GM21526 (cell line): Measurements from ENCODE around the gene PLEKHA3.

ENCODE experiments used
- ATAC-seq: cut with Tn5 transposase; IDR thresholded peaks from one replicate; pipeline ENCODE4 v1.9.1; 2021; ENCODE audit warnings: moderate library complexity; ENCODE audit not compliant: unreplicated experiment, low FRiP score

PLEKHA3 gene

DNA sequence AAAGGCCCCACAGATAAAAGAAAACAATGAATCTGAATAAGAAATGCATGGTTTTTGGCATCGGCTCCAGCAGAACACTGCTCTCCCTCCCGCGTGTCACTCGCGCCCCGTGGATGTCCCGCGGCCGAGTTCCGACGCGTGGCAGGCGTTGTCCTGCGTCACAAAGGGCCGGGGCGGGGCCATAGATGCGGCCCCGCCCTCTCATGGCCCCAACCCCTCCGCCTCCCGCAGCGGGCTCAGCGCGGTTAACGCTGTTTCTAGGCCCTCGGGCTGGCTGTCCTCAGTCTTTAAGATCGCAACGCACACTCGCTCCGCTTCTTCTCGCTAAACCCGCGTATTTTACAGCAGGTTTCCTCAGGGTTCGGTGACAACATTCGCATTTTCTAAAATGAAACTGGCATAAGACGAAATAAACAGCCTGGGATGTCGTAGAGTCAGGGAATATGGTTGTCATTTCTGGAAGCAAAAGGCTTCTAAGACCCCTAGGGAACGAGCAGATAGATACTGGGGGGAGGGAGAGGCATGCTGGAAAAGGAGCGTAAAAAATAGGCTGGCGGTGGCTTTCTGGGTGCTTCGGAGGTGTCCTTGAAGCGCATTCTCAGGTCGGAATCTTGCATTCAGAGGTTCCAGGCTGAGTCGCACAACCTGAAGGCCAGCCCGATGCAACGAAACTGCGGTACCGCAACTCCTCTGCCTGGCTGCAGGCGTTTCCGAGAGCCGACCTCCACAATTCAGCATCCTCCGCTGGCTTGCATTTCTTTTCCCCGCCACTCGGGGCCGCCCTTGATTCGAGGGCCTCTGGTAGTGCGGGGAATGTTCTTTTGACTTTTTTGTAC, 1.6 kb upstream of the PLEKHA3 start, which contains the start of gene FKBP7:
TSS of gene FKBP7 (minus strand) at position 162 of the 836 bp plus-strand sequence. CDS start at position 61, 101 bp downstream.
- ATAC-seq, result peak; percentile 45

DNA sequence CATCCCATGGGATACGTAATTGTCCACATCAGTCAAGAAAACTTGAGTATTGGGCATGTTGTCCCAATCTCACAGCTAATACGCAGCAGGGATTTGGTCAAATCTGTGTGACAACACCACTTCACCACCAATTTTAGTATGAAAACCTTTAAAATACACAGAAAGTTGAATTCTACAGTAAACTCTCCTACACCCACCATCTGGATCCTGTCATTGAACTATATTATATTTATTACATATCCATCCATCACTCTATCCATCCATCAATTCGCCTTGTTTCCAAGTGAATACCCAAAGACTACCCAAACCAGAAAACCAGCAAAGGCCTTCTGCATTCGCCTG, 1.0 kb upstream of the PLEKHA3 start:
- ATAC-seq, result no peak

DNA sequence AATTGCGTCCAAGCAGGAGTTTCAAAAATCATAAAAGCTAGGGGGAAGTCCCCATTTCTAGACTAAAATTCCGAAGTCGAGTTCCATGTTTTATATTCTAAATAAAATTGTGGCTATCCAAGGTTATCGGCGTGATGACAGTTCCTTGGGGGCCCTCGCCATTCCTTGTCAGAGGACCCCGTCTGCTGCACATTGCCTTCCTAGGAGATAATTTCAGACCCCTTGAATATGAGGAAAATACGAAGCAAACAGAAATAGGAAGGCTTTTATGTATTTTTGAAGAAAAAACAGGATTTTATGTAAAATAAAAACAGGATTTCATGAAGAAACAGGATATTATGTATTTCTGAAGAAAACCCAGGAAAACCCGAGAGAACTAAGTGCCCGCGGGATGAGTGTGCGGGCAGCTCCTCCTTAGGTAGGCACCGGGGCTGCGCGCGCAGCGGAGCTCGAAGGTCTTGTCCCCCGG, 465 bp upstream of the PLEKHA3 start:
- no peak for ATAC-seq

DNA sequence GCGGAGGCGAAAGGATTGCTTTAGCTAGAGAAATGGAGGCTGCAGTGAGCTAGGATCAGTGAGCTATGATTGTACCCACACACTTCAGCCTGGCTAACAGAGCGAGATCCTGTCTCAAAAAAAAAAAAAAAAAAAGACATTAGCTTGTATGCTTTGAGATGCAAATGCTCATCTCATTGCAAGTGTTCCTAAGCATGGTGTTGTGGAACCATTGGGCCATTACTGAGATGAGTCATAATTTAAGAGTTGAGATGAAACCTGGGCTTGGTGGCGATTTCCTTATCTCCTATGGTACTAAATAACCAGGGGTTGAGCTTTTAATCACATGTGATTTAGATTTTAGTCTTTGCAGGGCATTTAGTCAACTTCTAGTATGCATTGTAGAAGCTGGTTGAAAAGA, 2.2 kb downstream of the PLEKHA3 start:
- ATAC-seq, result peak; percentile 33

DNA sequence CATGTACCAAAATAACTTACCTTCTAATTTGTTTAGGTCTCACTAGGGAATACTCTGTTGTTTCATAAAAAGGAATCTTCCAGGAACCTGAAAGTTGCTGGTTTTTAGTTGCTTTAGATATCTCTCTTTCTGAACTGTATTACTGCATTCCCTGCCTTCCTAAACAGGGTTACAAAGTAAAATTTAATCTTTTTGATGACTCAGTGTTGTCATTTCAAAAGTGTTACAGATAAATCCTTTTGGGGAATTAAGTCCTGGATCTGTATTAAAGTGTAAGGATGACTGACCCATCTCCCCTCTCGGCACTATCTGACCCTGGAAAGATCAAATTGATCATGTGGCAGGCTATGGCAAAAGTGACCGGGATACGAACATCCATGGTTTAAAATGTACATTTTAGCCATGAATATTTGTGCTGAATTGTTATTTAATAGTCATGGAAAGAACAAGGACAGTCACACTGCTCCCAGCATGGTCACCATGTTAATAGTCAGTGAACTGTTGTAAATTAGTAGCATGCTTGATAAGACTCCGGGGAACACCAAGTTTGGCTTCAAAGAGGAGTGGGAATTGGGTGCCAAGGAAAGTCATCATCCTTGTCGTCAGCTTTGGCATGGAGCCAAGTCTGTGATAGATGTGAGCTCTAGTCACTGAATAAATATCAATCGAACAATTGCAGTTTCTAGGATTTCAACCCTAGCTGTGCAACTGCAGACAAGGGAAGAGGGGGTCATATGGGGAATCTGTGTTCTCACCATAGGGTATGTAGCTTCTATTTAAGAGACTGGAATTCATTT, 4.2 kb downstream of the PLEKHA3 start:
- ATAC-seq, result no peak

DNA sequence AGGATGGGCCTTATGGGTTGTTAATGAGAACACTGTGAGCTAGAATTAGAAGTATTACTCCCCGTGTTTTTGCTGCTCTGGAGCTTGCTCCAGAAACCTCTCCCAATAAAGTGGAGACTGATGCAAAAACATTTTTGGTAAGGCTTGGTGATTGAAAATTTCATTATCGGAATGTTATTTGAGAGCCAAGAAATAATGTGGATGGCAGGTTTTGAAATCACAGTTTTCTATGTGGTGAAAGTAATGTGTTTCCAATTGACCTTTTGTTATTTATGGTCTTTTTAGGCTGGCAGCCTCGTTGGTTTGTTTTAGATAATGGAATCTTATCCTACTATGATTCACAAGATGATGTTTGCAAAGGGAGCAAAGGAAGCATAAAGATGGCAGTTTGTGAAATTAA, 5.1 kb downstream of the PLEKHA3 start:
- ATAC-seq, result no peak

DNA sequence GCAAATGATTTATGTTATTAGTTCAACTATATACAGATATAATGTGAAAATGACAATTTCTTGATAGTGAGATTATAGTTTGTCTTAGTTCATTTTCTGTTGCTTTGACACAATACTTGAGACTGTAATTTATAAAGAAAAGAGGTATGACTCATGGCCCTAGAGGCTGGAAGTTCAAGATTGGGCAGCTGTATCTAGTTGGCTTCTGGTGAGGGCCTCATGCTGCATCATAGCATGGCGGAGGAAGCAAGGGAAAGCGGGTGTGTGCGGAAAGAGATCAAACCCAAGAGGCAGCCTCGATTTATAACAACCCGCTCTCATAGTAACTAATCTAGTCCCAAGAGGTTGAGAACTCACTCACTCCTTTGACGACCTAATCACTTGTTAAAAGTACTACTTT, 11.4 kb downstream of the PLEKHA3 start:
- no peak for ATAC-seq

DNA sequence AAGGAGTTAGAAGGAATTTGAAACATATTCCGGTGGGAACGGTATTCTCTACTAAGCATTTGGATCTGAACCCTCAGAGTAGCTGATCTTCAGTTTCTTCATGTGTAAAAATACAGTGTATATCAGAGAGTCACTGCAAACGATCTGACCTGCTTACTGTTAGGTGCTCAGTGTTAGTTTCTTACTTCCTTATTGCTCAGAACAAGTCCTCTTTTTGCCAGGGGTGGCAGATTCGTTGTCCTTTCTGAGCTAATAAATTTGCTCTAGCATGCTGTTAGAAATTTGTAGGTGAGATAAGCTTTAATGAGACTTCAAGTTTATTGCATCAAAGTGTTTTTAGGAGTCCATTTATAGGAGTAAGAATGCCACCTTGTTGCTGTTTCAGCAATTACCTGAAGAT, 15.8 kb downstream of the PLEKHA3 start:
- no peak for ATAC-seq

DNA sequence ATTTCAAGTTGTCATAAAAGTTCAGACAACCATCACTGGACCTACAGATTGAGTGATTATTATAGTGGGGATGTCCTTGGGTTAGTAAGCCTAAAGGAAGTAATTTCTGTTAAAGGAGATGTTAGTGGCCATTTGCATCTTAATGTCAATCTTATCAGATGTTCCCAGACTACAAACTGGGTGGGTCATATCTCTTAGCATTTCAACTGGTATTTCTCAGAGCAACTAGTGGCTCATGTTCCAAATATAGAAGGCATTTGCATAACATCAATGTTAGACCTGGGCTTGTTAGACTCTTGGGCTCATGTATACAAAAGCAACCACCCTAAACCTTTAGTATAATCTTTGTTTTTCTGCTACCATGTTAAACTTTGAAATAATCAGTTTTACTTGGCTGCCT, 17.9 kb downstream of the PLEKHA3 start:
- ATAC-seq, result peak; percentile 67

DNA sequence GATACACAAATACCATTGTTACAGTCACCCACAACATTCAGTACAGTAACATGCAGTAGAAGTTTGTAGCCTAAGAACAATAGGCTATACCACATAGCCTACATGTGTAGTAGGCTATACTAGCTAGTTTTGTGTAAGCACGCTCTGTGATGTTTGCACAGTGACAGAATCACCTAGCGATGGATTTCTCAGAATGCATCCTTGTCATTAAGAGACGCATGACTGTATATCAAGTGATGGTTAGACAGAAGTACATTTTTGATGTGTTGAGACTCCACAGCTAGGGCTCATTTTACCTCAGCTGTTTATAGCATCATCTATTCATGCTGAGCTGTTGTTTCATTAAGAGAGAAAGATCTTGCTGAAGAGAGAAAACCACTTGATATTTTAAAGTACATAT, 19.4 kb downstream of the PLEKHA3 start:
- ATAC-seq, result no peak

DNA sequence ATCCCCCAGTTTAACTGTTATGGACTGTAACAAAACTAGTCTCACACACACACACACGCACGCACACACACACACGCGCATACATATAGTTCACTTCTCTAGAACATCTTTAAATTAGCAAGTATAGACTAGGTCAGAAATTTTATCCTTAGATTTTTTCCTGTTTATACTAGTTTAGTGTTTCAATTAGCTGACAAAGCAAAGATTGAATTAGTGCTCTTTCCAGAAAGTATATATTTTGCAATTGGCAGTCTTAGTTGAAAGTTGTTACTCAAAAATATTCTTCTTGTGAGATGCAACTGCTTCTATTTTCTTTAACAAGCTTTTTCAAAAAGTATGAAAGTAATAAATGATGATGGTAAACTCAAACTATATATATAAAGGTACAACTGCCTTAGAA, 22.5 kb downstream of the PLEKHA3 start:
- ATAC-seq, result no peak

DNA sequence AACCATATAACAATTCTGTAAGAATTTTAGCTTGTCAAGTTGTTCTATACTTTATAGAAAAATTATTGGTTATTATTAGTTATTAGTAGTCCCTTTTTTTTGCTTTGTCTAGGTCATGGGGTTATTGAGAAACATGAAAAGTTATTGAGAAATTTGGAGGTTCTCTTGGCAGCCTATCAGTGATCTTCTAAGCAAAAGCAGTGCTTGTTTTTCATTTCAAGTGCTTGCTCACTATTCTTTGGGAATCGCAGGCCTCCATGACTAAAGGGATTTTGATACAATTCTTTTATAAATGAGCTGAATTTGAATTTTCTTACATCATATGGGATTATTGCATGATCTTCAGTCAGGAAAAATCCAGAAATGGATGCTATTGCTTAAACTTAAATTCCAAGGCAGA, 25.8 kb downstream of the PLEKHA3 start:
- no peak for ATAC-seq

DNA sequence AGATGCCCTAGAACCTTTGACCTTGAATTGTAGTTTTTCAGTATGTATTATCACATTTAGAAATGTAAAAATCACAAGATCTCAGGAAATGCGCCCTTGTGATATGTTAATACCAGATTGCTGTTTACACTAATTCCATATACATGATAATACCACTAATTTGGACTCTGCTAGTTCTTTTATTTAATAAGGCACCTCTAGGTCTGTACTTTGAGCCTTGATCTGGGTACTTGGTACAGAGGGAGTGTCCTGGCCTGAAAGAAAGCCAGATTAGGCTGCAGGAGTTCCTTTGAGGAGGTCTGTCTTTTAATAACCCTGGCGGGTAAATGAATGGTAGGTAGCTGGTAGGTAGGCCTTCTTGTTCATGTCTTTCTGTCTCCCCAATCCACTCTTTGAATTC, 26.3 kb downstream of the PLEKHA3 start:
- no peak for ATAC-seq

DNA sequence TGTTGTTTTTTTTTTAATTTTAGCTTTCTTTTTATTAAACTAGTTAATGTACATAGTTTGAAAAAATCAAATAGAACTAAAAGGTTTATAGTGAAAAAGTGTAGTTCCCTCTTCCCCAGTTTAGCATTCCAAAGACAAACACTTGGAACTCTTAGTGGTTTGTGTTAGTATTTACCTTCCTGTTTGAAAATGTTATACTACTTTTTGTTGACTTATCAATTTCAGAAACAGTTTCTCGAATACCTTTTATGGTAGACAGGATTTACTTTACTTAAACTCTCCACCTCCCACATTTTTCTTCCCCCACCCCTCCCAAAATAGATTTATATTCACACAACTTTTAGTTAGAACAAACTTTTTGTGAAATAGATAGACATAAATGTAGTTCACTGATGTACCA, 26.7 kb downstream of the PLEKHA3 start:
- no peak for ATAC-seq

DNA sequence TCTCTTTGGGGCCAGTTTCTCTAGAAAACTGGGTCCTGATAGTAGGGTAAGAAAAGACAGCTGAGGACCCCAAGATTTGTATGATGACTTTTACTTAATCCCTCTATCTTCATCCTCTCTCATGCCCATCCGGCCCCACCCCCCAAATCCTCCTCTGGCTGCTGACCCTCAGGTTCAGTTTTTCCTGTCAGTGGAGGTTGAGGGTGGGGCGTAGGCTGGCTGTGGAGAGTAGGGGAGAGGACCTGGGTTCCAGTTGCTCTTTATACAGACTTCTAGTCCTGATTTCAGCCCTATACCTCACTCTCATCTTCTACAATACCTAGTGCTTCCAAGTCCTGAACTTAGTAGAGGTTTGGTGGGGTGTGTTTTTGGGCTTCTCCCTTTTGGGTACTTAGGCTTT, 28.4 kb downstream of the PLEKHA3 start:
- ATAC-seq, result no peak

DNA sequence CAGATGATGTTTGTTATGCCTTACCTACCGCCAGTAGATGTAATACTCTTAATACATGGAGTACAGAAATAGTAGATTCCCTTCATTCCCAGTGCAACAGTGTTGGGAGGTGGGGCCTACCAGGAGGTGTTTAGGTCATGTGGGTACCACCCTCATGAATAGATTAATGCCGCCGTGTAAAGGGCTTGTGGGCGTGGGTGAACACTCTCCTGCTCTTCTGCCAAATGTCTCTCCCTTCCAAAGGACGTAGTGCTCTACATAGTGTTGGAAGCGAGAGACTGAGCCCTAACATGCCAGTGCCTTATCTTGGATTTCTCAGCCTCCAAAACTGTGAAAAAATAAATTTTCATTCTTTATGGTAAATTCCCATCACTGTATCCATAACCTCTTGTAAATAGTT, 30.1 kb downstream of the PLEKHA3 start:
- no peak for ATAC-seq

DNA sequence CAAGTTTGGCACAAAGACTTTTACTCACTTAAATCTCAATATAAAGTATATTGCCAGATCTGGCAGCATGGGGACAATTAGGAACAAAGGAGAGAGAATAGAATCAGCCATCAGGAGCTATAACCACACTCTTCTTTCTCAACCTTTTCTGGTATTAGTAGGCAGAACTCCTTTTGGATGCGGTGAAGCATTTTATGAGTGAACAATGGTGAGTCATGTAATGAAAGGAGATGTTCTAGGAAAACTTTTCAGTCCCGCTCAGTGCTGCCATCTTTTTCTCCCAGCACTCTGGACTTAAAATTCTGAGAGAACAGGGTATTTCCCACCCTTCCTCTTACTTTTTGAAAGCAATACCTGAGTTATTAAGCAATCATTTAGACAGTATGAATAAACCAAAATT, 32.2 kb downstream of the PLEKHA3 start:
- ATAC-seq, result no peak

DNA sequence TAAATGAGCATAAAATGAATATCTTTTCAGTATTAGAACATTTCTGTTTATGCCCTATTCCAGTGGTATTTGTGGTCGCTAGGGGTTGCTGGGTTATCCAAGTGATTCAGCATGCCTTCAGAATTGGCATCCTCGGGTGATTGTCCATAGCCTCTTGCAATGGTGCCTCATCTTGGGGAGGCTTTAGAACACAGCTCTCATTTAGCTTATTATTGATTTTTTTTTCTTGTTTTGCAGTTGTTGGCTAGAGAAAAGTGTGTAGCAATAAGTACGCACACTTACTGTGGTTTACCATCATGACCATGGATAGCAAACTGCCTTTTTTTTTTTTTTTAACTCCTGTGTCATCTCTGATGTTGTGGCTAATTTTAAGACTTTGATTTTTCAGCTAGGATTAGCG, 33.6 kb downstream of the PLEKHA3 start:
- no peak for ATAC-seq

DNA sequence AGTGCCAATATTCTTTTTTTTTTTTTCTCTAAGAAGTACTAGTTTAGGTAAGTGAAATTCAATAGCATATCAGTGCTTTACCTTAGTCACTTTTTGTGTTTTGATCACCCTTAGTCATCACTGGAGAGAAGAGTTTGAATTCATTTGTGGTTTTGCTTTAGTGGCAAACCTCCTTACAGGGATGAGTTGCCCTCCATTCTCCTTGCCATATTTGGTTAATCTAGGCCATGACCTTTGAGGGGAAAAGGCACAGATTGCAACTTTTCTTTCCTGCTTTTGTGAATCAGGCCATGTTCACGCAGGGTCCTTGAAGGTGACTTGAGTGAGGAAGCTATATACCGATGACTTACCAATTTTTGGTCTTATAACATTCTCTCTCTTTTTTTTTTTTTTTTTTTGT, 34.4 kb downstream of the PLEKHA3 start:
- ATAC-seq, result no peak

DNA sequence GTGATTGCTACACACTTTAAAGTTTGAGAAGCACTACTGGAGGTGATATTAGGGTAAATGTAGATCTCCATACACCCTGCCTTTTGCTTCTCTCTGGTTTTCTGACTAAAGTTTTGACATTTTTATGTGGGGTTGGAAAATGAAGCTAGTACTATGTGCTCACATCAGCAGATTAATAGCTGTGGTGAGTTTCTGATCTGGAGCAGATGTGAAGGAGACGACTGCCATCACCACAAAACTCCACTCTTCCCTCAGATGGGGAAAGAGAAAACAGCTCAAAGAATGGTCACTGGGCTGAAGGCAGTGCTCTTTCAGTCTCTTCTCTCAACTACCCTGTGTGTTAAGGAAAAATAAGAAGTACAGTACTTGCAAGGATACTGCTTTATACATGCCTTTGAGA, 37.2 kb downstream of the PLEKHA3 start:
- ATAC-seq, result no peak

DNA sequence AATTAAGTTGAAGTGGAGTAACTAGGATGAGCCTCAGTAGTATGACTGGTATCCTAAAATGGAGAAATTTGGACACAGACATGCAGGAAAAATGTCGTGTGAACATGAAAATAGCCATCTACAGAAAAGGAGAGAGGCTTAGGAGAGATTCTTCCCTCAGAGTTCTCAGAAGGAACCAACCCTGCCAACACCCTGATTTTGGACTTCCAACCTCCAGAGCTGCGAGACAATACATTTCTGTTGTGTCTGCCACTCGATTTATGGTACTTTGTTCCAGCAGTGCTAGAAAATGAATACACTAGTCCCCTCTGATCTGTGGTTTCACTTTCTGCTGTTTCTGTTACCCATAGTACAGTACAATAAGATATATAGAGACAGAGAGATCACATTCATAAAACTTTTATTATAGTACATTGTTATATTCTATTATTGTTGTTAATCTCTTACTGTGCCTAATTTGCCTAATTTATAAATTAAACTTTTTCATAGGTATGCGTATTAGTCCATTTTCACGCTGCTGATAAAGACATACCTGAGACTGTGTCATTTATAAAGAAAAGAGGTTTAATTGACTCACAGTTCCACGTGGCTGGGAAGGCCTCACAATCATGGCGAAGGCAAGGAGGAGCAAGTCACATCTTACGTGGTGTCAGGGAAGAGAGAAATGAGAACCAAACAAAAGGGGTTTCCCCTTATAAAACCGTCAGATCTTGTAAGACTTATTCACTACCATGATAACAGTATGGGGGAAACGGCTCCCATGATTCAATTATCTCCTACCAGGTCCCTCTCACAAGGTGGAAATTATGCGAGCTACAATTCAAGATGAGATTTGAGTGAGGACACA, 41.3 kb downstream of the PLEKHA3 start:
- no peak for ATAC-seq
